GM21423 (cell line): Measurements from ENCODE around the gene RPL11.
"Not testable (repeated sequence)": the region's sequence is repeated elsewhere in the genome, so short reads cannot be mapped to it uniquely, and the experiment has no call there.

ENCODE experiments used
- ATAC-seq: cut with Tn5 transposase; IDR thresholded peaks from one replicate; pipeline ENCODE4 v1.9.1; 2021; ENCODE audit warnings: mild to moderate bottlenecking, moderate library complexity; ENCODE audit not compliant: unreplicated experiment

RPL11 gene

DNA sequence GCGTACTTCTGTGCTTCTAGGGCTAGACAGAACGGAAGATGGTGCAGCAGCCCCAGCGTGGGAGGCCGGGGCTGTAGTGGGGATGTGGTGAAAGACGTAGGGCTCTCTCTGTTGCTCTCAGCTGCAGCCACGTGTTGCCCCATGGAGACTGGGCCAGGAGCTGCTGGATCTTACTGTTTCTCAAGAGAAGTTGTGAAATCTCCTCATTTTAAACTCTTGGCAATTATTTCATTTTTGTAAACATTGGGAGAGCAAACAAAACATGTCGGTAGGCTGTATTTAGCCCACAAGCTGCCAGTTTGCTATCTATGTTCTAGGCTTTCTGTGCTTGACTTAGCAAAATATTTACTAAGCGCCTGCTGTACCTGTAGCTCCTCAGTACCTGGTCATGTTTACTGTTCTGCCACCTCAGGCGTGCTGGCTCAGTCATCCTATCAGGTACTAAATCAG lies 35.8 kb downstream of the RPL11 start:
- no peak for ATAC-seq

GRCh38 chr1:23732363-23733224 lies 41.0 kb downstream of the RPL11 start:
- ATAC-seq, result no peak

DNA sequence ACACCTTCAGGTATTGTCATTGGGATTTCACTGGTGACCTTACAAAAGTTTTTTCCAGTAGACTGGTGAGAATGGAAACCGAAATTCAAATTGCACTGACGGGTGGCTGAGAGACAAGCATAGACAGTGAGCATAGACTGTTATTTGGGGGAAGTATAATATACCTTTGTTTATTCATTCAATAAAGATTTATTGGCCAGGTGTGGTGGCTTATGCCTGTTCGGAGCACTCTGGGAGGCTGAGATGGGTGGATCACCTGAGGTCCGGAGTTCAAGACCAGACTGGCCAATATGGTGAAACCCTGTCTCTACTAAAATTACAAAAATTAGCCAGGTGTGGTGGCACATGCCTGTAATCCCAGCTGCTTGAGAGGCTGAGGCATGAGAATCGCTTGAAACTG lies 41.7 kb downstream of the RPL11 start:
- not testable (repeated sequence) for ATAC-seq

- no peak for ATAC-seq
These were observed 45.0 kb downstream of the RPL11 start for GRCh38 chr1:23736437-23737134.

- no peak for ATAC-seq
These were observed 50.0 kb downstream of the RPL11 start for GRCh38 chr1:23741609-23742008.

GRCh38 chr1:23742670-23743286 lies 51.2 kb downstream of the RPL11 start:
- ATAC-seq, result no peak

- peak; percentile 76 for ATAC-seq
These were observed 51.9 kb downstream of the RPL11 start, which contains the start of gene ELOA for GRCh38 chr1:23743287-23744152. TSS of gene ELOA (plus strand) at chr1:23743471. CDS start at chr1:23743504, 33 bp downstream.

- no peak for ATAC-seq
These were observed 53.9 kb downstream of the RPL11 start for GRCh38 chr1:23745515-23745914.
